Activated CD4-positive, alpha-beta T cell treated with anti-CD3 and anti-CD28 coated beads for 4 hours (primary cell): ENCODE data around the gene SLC19A1.
A peak's percentile ranks its signal among the peaks of the same experiment; 100 is the strongest.

Experiments
- DNase-seq, 2 donors: peaks; one replicate each; pipeline ENCODE4 v3.0.0-alpha.2; 2020

SLC19A1 gene

GRCh38 chr21:45488931-45489721 is 53.1 kb downstream of the SLC19A1 start:
- DNase-seq: no peak

GRCh38 chr21:45487891-45488600 is 54.2 kb downstream of the SLC19A1 start:
- no peak for DNase-seq

- DNase-seq: no peak
Measured at GRCh38 chr21:45487161-45487806, 55.0 kb downstream of the SLC19A1 start.

GRCh38 chr21:45486443-45487160 is 55.6 kb downstream of the SLC19A1 start:
- no peak for DNase-seq

GRCh38 chr21:45485686-45486442 is 56.4 kb downstream of the SLC19A1 start:
- DNase-seq: no peak

- no peak for DNase-seq
Measured at GRCh38 chr21:45484318-45484717, 57.9 kb downstream of the SLC19A1 start.

GRCh38 chr21:45482899-45483821 is 59.1 kb downstream of the SLC19A1 start:
- peak in 1 of 2 donors; percentile 49 for DNase-seq

- no peak for DNase-seq
Measured at GRCh38 chr21:45481977-45482898, 60.0 kb downstream of the SLC19A1 start.

GRCh38 chr21:45481566-45481965 is 60.7 kb downstream of the SLC19A1 start:
- no peak for DNase-seq

GRCh38 chr21:45480701-45481500 is 61.3 kb downstream of the SLC19A1 start:
- DNase-seq: no peak

GRCh38 chr21:45479691-45480675 is 62.3 kb downstream of the SLC19A1 start:
- no peak for DNase-seq

GRCh38 chr21:45478816-45479669 is 63.2 kb downstream of the SLC19A1 start:
- no peak for DNase-seq

- DNase-seq: peak; percentile 79 to 83
Measured at GRCh38 chr21:45478115-45478801, 64.0 kb downstream of the SLC19A1 start.

- DNase-seq: no peak
Measured at GRCh38 chr21:45477176-45478114, 64.8 kb downstream of the SLC19A1 start.

- no peak for DNase-seq
Measured at GRCh38 chr21:45476582-45476981, 65.7 kb downstream of the SLC19A1 start.
